GM21619 (cell line): ENCODE measurements around the gene PHF2.

Experiments used
- ATAC-seq: cut with Tn5 transposase; IDR thresholded peaks from one replicate; pipeline ENCODE4 v1.9.1; 2021; ENCODE audit not compliant: unreplicated experiment

PHF2 gene

GRCh38 chr9:93585695-93586094 lies 9.3 kb downstream of the PHF2 start:
- ATAC-seq: no peak

GRCh38 chr9:93586290-93587057 lies 10.1 kb downstream of the PHF2 start:
- ATAC-seq: no peak

GRCh38 chr9:93587284-93587650 lies 10.9 kb downstream of the PHF2 start:
- no peak for ATAC-seq

GRCh38 chr9:93587651-93588347 lies 11.4 kb downstream of the PHF2 start:
- ATAC-seq: no peak

GRCh38 chr9:93588641-93589609 lies 12.5 kb downstream of the PHF2 start:
- ATAC-seq: no peak

GRCh38 chr9:93589688-93590087 lies 13.3 kb downstream of the PHF2 start:
- ATAC-seq: no peak

- no peak for ATAC-seq
Measured at GRCh38 chr9:93590609-93591234, 14.3 kb downstream of the PHF2 start.

- ATAC-seq: no peak
Measured at GRCh38 chr9:93591301-93592007, 15.1 kb downstream of the PHF2 start.

GRCh38 chr9:93592008-93592642 lies 15.7 kb downstream of the PHF2 start:
- no peak for ATAC-seq

GRCh38 chr9:93592643-93593021 lies 16.2 kb downstream of the PHF2 start:
- no peak for ATAC-seq

- ATAC-seq: no peak
Measured at GRCh38 chr9:93593144-93593658, 16.8 kb downstream of the PHF2 start.

GRCh38 chr9:93594041-93594756 lies 17.8 kb downstream of the PHF2 start:
- ATAC-seq: no peak

- ATAC-seq: no peak
Measured at GRCh38 chr9:93595461-93595860, 19.1 kb downstream of the PHF2 start.

- ATAC-seq: no peak
Measured at GRCh38 chr9:93595861-93596365, 19.5 kb downstream of the PHF2 start.

- ATAC-seq: no peak
Measured at GRCh38 chr9:93596399-93596798, 20.0 kb downstream of the PHF2 start.

- no peak for ATAC-seq
Measured at GRCh38 chr9:93597142-93597706, 20.8 kb downstream of the PHF2 start.

- ATAC-seq: no peak
Measured at GRCh38 chr9:93597871-93598646, 21.7 kb downstream of the PHF2 start.
